ENCODE results near the gene TRIM73.
"Not testable (repeated sequence)": the region's sequence is repeated elsewhere in the genome, so short reads cannot be mapped to it uniquely, and the experiment has no call there.

Gene TRIM73

DNA sequence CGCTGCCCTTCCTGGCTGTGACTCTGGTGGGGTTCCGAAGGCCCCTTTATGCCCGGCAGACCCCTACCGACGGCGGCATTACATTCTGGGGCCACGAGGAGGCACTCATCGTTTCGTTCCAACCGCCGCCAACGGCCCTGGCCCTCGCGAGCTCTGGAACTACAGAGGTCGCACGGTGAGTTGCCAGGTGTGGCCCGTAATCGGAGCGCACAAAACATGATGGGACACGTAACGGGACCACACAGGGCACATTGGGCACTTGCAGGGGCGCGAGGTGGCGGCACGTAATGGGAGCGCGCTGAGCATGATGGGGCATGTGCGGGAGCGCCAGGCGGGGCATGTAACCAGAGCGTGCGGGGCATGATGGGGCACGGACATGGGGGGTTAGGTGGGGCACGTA lies at the start of gene TRIM73:
Gene TRIM73, plus strand, starts transcription at position 301 of the 400 bp plus-strand sequence. CDS start 3,305 bp downstream, outside the sequence.
- not testable (repeated sequence) for H3K27me3 Mint-ChIP-seq; H3K4me1 Mint-ChIP-seq (ENCODE audit: low read depth); H3K36me3 Mint-ChIP-seq (ENCODE audit: low read depth); H3K27ac Mint-ChIP-seq; H3K4me3 Mint-ChIP-seq; H3K9me3 Mint-ChIP-seq; DNase-seq

GRCh38 chr7:75358671-75359541 lies 36.5 kb upstream of the TRIM73 start:
- DNase-seq = peak; percentile 71
- peak overlapping the region; percentile 81 for H3K4me3 Mint-ChIP-seq
- H3K4me1 Mint-ChIP-seq (ENCODE audit: low read depth); H3K27me3 Mint-ChIP-seq; H3K36me3 Mint-ChIP-seq (ENCODE audit: low read depth); H3K9me3 Mint-ChIP-seq: not testable (repeated sequence)
- H3K27ac Mint-ChIP-seq = peak overlapping the region; percentile 94

GRCh38 chr7:75359542-75359848 lies 35.9 kb upstream of the TRIM73 start:
- DNase-seq = peak; percentile 52
- not testable (repeated sequence) for H3K27ac Mint-ChIP-seq; H3K4me3 Mint-ChIP-seq; H3K27me3 Mint-ChIP-seq; H3K4me1 Mint-ChIP-seq (ENCODE audit: low read depth); H3K36me3 Mint-ChIP-seq (ENCODE audit: low read depth); H3K9me3 Mint-ChIP-seq

- H3K27ac Mint-ChIP-seq; H3K4me3 Mint-ChIP-seq; H3K4me1 Mint-ChIP-seq (ENCODE audit: low read depth); DNase-seq; H3K27me3 Mint-ChIP-seq; H3K36me3 Mint-ChIP-seq (ENCODE audit: low read depth); H3K9me3 Mint-ChIP-seq: not testable (repeated sequence)
Observed at GRCh38 chr7:75364079-75364478, 31.4 kb upstream of the TRIM73 start.

GRCh38 chr7:75366643-75367042 lies 28.8 kb upstream of the TRIM73 start:
- not testable (repeated sequence) for H3K27me3 Mint-ChIP-seq; H3K9me3 Mint-ChIP-seq; DNase-seq; H3K27ac Mint-ChIP-seq; H3K4me1 Mint-ChIP-seq (ENCODE audit: low read depth); H3K36me3 Mint-ChIP-seq (ENCODE audit: low read depth); H3K4me3 Mint-ChIP-seq

GRCh38 chr7:75367313-75367712 lies 28.1 kb upstream of the TRIM73 start:
- H3K27ac Mint-ChIP-seq; H3K4me3 Mint-ChIP-seq; DNase-seq; H3K36me3 Mint-ChIP-seq (ENCODE audit: low read depth); H3K4me1 Mint-ChIP-seq (ENCODE audit: low read depth); H3K9me3 Mint-ChIP-seq; H3K27me3 Mint-ChIP-seq: not testable (repeated sequence)

GRCh38 chr7:75374144-75374518 lies 21.3 kb upstream of the TRIM73 start:
- H3K9me3 Mint-ChIP-seq; H3K27ac Mint-ChIP-seq; H3K27me3 Mint-ChIP-seq; H3K4me1 Mint-ChIP-seq (ENCODE audit: low read depth); H3K4me3 Mint-ChIP-seq; H3K36me3 Mint-ChIP-seq (ENCODE audit: low read depth); DNase-seq: not testable (repeated sequence)

DNA sequence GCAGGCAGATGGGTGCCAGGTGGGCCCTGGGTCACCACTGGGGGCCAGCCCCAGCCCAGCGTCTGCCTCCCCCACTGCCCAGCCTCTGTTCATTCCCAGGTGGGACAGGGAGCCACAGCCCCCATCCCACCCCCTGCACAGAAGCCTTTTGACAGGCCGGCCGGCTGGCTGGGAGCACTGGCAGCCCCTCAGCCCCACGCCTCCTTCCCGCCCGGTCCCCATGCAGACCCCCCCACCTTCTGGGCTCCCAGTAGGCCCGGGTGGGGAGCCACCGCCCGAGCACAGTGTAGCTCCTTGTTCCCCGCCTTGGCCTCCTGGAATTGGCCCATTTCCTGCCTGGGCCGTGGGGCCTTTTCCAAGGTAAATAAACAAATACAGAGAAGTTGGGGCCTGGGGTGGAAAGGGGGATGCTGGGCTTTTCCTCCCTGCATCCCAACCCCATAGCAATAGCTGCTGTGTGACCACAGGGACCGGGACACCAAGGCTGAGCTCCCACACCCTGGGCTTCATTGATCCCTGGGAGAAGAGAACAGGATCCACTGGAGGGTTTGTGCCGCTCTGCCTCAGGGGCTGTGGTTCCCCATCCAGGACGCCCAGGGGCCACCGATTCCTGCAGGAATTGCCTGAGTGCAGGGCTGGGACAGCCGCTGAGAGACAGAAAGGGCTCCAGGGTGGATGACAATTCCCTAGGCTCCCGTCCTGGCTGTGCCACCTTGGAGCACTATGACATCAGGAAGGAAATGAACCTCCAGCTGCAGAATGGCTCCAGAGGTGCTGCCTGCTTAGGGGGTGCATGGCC lies 20.7 kb upstream of the TRIM73 start:
- not testable (repeated sequence) for H3K36me3 Mint-ChIP-seq (ENCODE audit: low read depth); DNase-seq; H3K4me3 Mint-ChIP-seq; H3K27ac Mint-ChIP-seq; H3K9me3 Mint-ChIP-seq; H3K4me1 Mint-ChIP-seq (ENCODE audit: low read depth); H3K27me3 Mint-ChIP-seq

DNA sequence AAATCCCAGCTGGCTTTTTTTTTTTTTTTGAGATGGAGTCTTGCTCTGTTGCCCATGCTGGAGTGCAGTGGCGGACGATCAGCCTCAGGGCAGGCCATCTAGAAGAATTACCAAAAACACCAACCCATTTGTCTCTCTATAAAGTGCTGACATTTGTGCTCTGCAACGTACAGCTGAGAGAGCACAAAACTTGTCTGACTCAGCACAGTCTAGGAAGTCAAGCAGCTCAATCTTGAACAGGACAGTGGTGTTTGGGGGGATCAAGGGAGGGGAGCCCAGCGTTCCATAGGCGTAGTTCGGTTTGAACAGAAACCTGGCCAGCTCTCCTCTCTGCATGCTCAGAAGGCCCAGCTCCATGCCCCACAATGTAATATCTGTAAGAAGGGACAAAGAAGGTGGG lies 2.2 kb upstream of the TRIM73 start:
- H3K4me1 Mint-ChIP-seq (ENCODE audit: low read depth); H3K36me3 Mint-ChIP-seq (ENCODE audit: low read depth); H3K9me3 Mint-ChIP-seq: not testable (repeated sequence)

GRCh38 chr7:75397865-75398264 lies 2.4 kb downstream of the TRIM73 start:
- H3K4me1 Mint-ChIP-seq (ENCODE audit: low read depth); H3K27ac Mint-ChIP-seq; DNase-seq; H3K36me3 Mint-ChIP-seq (ENCODE audit: low read depth); H3K27me3 Mint-ChIP-seq; H3K9me3 Mint-ChIP-seq; H3K4me3 Mint-ChIP-seq: not testable (repeated sequence)

More for the DNA sequence above, 2.2 kb upstream of the TRIM73 start:
- DNase-seq, H3K27ac Mint-ChIP-seq, H3K4me3 Mint-ChIP-seq, H3K27me3 Mint-ChIP-seq: not testable (repeated sequence)

DNA sequence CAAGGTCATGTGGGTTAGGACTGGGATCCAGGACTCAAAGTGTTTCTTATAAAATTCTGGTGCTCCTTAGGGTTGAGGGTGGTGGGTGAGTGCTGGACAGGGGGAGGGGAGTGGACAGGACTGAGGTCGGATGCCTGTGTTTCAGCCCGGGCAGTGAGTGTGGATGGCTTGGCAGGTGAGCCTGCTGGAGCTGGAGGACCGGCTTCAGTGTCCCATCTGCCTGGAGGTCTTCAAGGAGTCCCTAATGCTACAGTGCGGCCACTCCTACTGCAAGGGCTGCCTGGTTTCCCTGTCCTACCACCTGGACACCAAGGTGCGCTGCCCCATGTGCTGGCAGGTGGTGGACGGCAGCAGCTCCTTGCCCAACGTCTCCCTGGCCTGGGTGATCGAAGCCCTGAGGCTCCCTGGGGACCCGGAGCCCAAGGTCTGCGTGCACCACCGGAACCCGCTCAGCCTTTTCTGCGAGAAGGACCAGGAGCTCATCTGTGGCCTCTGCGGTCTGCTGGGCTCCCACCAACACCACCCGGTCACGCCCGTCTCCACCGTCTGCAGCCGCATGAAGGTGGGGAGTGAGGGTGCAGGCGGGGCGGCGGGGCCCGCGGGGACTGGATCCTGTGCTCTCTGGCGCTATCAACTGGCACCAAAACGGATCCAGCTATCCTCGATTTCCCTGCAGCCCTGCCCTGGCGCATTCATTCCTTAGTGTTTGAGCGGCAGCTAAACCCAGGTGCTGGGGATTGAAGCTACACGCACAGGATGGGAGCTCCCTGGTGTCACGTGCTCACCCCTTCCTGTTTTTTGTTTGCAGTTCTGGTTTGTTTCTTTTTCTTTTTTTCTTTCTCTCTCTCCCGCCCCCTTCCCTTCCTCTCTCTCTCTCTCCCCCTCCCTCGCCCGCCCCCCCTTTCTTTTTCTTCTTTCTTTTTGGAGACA lies 3.6 kb downstream of the TRIM73 start:
- H3K4me3 Mint-ChIP-seq; DNase-seq; H3K27ac Mint-ChIP-seq; H3K9me3 Mint-ChIP-seq; H3K4me1 Mint-ChIP-seq (ENCODE audit: low read depth); H3K36me3 Mint-ChIP-seq (ENCODE audit: low read depth); H3K27me3 Mint-ChIP-seq: not testable (repeated sequence)

DNA sequence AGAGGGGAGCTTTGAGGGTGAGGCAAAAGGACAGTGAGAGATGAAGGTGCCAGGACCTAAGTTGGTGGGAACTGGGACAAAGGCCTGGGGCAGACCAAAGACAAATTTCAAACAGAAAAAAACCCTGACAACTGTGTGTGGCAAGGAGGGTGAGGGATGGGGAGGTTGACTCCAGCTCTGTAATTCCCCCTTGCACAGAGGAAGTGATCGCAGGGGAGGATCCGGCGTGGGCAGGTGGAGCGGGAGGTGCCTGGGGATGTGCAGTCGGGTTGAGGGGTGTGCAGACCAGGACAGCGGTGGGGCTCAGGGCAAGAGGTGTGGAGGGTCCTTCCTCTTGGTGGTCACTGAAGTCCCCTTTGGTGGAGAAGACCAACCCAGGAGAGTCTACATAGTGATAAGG lies 5.1 kb downstream of the TRIM73 start:
- H3K4me1 Mint-ChIP-seq (ENCODE audit: low read depth); H3K27me3 Mint-ChIP-seq; H3K4me3 Mint-ChIP-seq; H3K36me3 Mint-ChIP-seq (ENCODE audit: low read depth); DNase-seq; H3K27ac Mint-ChIP-seq; H3K9me3 Mint-ChIP-seq: not testable (repeated sequence)

- H3K9me3 Mint-ChIP-seq; H3K4me3 Mint-ChIP-seq; H3K36me3 Mint-ChIP-seq (ENCODE audit: low read depth); H3K27ac Mint-ChIP-seq; H3K4me1 Mint-ChIP-seq (ENCODE audit: low read depth); DNase-seq; H3K27me3 Mint-ChIP-seq: not testable (repeated sequence)
Observed at GRCh38 chr7:75403455-75404443, 8.3 kb downstream of the TRIM73 start.

DNA sequence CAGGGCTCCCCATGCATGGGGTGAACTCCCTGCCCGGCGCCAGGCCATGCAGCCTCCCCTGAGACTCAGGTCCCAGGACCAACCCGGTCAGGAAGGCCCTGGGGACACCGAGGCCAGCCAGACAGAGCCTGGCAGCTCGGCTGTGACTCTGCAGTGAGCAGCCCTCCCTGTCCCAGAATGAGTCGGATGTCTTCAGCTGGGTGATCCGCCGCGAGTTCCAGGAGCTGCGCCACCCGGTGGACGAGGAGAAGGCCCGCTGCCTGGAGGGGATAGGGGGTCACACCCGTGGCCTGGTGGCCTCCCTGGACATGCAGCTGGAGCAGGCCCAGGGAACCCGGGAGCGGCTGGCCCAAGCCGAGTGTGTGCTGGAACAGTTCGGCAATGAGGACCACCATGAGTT lies 9.2 kb downstream of the TRIM73 start:
- not testable (repeated sequence) for H3K4me3 Mint-ChIP-seq; DNase-seq; H3K9me3 Mint-ChIP-seq; H3K27ac Mint-ChIP-seq; H3K36me3 Mint-ChIP-seq (ENCODE audit: low read depth); H3K4me1 Mint-ChIP-seq (ENCODE audit: low read depth); H3K27me3 Mint-ChIP-seq
